ENCODE data around the gene SLC38A1.

DNA sequence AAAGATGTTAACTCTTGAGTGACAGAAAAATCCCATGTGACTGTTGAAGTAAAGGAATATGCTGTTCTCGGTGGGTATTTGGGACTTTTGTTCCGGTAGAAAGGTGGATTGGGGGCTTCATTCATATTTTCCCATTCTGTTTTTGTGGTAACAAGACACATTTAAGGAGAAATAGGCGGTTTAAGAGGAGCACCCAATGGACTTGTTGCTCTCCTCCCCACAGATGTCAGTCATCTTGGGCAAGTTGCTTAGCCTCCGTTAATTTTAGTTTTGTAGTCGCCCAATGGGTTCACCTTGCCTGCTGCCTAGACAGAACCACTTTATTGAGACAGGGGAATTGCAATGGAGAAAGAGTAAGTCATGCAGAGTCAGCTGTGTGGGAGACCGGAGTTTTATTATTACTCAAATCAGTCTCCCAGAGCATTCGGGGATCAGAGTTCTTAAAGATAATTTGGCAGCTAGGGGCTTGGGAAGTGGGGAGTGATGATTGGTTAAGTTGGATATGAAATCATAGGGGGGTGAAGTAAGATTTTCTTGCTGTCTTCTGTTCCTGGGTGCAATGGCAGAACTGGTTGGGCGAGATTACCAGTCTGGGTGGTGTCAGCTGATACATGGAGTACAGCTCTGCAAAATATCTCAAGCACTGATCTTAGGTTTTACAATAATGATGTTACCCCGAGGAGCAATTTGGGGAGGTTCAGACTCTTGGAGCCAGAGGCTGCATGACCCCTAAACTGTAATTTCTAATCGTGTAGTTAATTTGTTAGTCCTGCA, 50.3 kb downstream of the SLC38A1 start:
- TF ChIP-seq RAD21 (IDR thresholded peaks at IDR 0.05; ENCODE audit: low read depth) (no peak), CEBPB (IDR thresholded peaks at IDR 0.05) (no peak), YY1 (IDR thresholded peaks at IDR 0.05; ENCODE audit: low read depth) (no peak), EP300 (IDR thresholded peaks at IDR 0.05; ENCODE audit: borderline replicate concordance) (no peak), ZBTB7A (IDR thresholded peaks at IDR 0.05; ENCODE audit: low read depth) (no peak), TAF1 (IDR thresholded peaks at IDR 0.05; ENCODE audit: low read depth) (no peak)
- TF ChIP-seq, protein P1, sequence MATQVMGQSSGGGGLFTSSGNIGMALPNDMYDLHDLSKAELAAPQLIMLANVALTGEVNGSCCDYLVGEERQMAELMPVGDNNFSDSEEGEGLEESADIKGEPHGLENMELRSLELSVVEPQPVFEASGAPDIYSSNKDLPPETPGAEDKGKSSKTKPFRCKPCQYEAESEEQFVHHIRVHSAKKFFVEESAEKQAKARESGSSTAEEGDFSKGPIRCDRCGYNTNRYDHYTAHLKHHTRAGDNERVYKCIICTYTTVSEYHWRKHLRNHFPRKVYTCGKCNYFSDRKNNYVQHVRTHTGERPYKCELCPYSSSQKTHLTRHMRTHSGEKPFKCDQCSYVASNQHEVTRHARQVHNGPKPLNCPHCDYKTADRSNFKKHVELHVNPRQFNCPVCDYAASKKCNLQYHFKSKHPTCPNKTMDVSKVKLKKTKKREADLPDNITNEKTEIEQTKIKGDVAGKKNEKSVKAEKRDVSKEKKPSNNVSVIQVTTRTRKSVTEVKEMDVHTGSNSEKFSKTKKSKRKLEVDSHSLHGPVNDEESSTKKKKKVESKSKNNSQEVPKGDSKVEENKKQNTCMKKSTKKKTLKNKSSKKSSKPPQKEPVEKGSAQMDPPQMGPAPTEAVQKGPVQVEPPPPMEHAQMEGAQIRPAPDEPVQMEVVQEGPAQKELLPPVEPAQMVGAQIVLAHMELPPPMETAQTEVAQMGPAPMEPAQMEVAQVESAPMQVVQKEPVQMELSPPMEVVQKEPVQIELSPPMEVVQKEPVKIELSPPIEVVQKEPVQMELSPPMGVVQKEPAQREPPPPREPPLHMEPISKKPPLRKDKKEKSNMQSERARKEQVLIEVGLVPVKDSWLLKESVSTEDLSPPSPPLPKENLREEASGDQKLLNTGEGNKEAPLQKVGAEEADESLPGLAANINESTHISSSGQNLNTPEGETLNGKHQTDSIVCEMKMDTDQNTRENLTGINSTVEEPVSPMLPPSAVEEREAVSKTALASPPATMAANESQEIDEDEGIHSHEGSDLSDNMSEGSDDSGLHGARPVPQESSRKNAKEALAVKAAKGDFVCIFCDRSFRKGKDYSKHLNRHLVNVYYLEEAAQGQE (IDR thresholded peaks at IDR 0.05; ENCODE audit: low read depth): no peak
- TF ChIP-seq, protein P2, sequence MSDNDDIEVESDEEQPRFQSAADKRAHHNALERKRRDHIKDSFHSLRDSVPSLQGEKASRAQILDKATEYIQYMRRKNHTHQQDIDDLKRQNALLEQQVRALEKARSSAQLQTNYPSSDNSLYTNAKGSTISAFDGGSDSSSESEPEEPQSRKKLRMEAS (IDR thresholded peaks at IDR 0.05): no peak

Data from Ishikawa (cell line).